T-helper 1 cell (primary cell): ENCODE data around the gene ZNF300.
"Not testable (repeated sequence)": the region's sequence is repeated elsewhere in the genome, so short reads cannot be mapped to it uniquely, and the experiment has no call there.

Experiments used
- DNase-seq, 5 donors: peaks; one replicate each; pipeline ENCODE4 v3.0.0-alpha.2; 2012 to 2020
- total RNA-seq, 4 donors: gene quantifications; one replicate each; lab custom pipeline; 2026; lab: John Stamatoyannopoulos, UW

The ZNF300 gene
- total RNA-seq, result 0.95 to 9.6 (median 4.9) reads per million in 4 donors

DNA sequence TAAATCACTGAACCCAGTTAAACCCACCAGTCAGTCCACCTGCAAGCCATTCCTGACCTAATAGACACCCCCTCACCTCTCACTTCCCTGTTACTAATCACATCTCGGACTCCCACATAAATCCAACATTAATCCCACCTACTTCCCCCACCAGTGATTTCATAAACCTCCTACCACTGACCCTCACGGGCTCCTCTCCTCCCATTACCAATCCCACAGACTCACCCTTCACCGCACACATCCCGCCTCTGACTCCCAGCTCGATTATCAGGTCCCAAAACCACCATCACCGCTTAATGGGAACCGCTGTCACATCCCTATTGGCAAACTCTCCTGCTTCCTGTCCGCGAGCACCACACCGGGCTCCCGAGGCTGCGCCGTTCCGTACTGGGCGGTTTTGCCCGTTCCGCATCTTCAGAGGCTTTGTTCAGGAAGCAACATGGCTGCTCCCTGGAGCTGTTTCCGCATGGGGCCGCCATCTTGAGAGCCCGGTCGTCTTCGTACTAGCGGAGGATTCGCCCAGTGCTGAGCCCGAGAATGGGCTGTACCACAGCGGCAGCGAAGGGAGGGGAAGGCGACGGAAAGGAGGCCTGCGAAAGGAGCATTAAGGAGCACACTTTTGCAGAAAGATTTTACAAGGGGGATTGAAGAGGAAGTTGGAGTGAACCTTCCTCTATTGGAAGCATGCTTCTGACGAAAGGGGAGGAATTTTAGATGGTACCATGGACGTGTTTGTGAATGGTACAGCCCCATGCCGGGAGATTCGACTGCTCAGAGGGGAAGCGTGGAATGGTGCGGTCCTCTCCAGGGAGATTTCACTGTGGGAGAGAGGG, at the start of gene ZNF300:
Gene ZNF300 (minus strand): TSS at position 502 of the 833 bp plus-strand sequence. CDS start 1,825 bp downstream, outside the sequence.
- peak in 4 of 5 donors; percentile 9 to 38 (median 34) for DNase-seq

DNA sequence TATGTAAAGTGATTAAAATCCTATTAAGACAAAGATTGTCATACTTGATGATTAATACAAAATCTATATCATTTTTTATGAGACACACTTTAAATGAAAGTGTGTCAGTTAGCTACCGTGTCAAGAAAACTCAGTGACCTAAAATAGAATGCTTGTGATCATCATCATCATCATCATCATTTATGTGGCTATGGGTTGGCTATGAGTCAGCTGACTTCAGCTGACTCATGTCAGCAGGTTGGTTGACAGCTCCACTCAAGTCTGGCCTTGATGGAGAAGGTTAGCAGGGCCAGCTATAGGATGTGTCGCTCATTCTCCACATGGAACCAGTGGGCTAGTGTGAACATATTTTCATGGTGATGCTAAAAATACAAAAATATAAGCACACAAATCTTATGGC, 43.8 kb upstream of the ZNF300 start:
- no peak for DNase-seq

DNA sequence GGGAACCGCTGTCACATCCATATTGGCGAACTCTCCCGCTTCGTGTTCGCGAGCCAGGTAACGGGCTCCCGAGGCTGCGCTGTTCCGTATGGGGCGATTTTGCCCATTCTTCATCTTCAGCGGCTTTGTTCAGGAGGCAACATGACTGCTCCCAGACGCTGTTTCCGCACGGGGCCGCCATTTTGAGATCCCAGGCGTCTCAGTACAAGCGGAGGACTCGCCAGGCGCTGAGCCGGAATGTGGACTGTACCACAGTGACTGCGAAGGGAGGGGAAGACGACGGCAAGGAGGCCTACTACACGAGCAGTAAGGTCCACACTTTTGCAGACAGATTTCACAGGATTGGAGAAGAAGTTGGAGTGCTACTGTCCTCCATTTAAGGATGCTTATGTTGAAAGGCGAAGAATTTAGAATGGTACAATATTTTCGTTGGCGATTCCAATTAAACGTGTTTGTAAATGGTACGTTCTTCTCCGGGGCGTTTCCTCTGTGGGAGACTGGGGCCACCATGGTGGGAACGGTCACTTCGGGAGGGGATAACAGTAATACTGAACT, 41.6 kb upstream of the ZNF300 start:
- no peak for DNase-seq

DNA sequence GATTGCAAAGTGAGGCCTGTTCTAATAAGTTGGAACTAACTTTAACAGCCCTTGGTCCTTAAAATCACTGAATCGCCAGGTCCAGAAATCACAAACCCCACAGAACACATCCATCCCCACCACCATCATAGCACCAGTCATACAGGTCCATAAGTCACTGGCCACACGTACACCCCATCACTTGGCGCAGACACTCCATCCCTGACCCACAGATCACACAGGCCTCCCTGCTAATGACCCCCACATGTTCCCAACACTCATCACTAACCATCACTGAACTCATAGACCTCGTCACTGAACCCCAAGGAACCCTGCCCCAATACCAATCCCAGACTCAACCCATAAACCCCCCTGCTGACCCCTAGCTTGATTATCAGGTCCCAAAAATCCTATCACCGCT, 41.2 kb upstream of the ZNF300 start:
- DNase-seq, result no peak

DNA sequence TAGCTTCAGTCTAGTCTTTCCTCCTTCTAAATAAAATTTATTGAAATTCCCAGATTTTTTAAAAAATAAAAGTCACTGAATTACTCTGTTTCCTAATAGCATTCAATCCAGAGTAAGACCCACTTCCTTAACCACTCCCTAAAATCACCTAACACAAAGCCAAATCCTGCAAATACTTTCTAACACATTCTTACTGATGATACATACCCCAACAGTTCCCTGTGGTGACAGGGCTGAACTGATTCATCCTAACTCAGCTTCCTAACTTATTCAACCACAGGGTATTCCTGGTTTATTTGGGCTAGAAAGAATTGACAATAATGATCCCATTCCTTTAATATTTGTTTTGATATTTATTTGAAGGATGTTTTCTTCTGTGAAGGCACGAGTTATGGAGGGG, 40.7 kb upstream of the ZNF300 start:
- no peak for DNase-seq

DNA sequence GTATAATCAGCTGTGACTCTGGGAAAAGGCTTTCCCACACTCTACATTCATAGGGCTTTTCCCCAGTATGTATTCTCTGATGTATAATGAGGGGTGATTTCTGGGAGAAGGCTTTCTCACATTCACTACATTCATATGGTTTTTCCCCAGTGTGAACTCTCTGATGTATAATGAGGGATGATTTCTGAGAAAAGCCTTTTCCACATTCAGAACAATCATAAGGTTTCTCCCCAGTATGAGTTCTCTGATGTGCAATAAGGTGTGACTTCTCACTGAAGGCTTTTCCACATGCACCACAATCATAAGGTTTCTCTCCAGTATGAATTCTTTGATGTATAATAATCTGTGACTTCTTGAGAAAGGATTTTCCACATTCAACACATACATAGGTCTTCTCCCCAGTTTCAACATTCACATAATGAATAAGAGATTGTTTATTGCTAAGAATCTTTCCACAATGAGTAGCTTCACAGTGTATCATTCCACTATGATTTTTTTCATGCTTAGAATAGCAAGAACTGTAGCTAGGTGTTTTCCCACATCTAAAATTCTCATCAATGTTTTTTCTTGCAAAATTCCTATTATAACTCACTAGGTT, 26.7 kb upstream of the ZNF300 start:
- DNase-seq, result no peak

DNA sequence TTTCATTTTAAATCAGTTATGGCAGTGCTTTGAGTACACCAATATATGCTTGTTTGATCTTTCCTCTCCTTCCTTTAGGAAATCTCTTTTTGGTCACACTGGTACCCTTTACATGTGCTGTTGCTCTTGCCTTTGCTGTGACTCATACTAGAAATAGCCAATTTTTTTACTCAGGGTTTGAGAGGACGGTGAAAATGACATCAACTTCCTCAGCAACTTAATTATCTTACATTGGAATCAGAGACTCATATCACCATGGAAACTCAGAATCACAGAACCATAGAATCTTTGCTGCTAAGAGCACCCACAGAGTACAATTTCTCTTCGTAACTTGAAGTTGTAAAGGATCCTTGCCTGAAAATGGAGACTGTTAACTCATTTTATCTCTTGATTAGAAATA, 13.8 kb upstream of the ZNF300 start:
- DNase-seq, result no peak

DNA sequence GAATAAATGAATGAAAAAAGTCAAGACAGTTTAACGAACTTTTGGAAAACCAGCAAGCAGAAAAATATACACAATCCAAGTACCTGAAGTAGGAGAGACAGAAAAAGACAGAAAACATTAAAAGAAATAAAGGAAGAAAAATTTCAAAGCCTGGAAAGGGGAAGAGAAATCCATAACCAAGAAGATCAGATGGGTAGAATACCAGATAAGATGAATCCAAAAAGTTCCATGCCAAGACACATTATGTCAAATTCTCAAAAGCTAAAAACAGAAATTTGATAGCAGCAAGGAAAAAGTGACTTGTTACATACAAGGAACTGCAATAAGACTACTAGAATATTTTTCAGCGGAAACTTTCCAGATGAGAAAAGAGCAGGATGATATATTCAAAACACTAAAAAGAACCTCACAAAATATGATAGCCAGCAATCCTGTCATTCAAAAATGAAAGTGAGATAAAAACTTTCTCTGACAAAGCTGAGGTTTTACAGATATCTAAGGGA, 7.6 kb upstream of the ZNF300 start:
- no peak for DNase-seq

DNA sequence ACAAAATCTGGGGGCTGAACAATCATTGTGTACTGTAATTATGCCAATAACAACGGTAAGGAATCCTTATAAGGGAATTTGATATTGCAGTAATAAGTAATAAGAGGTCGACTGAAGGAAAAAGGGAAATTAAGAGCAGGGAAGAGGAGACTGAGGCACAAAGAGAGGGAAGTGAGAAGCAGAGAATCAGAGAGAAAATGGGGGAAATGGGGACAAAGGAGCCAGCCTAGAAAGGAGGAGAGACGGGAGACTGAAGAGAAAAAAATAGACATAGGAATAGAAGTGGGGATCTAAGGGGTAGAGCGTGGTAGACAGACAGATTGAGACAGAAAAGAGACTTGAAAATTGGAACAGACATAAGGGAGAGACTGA, 518 bp upstream of the ZNF300 start:
- DNase-seq, result no peak

DNA sequence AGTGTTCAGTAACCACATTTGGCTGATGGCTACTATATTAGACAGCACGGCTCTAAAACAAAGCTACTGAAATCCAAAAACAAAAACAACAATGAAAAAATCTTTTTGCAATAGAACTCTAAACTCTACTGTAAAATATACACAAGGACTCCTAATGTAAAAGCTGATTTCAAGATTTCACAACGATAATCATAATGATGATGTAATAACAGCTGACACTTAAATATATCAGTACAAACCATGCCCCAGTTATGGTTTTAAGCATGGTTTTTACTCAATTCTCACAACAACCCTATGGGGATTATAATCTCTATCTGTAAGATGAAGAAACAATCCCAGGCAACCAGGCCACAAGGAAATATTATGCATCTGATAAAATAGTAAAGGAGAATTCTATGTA, 3.3 kb downstream of the ZNF300 start:
- no peak for DNase-seq

DNA sequence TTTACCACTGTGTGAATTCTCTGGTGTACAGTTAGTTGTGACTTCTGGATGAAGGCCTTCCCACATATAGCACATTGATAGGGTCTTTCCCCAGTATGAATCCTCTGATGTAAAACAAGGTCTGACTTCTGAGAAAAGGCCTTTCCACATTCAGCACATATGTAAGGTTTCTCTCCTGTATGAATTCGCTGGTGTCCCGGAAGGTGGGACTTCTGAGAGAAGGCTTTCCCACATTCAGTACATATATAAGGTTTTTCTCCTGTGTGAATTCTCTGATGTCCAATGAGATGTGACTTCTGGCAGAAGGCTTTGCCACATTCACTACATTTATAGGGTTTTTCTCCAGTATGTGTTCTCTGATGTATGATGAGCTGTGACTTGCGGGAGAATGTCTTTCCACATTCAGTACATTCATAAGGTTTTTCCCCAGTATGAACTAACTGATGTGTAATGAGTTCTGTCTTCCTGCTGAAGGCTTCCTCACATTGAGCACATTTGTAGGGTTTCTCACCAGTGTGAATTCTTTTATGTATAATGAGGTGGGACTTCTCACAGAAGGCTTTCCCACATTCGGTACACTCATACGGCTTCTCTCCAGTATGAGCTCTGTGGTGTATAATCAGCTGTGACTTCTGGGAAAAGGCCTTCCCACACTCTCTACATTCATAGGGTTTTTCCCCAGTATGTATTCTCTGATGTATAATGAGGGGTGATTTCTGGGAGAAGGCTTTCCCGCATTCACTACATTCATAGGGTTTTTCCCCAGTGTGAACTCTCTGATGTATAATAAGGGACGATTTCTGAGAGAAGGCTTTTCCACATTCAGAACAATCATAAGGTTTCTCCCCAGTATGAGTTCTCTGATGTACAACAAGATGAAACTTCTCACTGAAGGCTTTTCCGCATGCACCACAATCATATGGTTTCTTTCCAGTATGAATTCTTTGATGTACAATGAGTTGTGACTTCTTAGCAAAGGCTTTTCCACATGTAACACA, 9.1 kb downstream of the ZNF300 start:
- DNase-seq, result no peak

DNA sequence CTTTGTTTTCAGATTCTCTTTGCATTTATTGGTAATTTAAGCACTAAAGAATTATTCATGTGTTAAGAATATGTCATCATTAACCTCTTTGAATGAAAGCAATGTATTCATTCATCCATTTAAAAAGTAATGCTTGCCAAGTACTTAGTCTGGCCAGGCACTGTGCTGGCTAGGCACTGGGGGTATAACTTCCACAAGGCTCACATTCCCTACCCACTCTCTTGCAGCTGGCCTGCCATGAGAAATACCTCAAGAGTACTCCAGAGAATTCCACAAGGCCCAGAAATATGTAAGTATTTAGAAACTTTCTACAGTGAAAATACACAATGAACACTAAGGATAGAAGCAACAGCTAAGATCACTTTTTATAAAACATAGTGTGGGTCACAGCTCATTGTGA, 25.4 kb downstream of the ZNF300 start:
- DNase-seq, result no peak

DNA sequence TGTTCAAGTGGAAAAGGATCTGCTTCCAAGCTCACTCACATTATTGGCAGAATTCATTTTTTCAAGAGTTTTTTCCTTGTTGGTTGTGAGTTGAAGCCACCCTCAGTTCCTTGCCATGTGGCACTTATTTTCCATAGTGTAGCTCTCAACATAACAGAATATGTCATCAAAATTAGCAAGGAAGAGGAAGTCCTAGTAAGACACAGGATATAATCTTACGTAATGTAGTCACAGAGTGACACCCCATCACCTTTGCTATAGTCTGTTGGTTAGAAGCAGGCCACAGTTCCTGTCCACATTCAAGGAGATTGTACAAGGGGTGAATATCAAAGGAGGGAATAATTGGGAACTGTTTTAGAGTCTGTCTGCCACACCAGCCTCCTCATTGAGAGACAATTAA, 42.7 kb downstream of the ZNF300 start:
- DNase-seq, result no peak

DNA sequence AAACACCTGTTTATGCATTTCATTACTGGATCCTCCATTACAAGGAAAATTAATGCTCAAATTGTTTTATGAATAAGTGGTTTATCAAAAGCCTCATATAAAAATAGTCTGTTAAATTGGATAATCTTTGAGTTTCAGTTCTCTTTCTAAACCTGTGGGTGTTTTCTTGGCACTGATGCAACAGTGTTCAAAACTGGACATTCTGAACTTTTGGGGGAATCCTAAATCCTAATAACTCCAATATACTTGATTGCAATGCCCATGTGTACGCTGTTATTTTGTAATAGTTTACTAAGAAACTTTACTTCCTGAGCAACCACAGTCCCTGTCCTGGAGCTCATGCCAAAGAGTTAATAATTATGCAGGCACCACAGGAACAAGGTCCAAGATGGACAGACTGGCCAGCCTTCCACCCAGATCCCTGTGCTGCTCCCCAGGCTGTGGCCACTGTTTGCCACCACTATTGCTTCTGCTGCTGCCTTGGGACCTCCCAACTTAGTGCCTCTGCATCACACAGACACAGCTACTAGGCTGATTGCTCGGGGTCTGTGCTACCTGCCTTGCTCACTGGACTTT, 44.4 kb downstream of the ZNF300 start:
- DNase-seq, result no peak

DNA sequence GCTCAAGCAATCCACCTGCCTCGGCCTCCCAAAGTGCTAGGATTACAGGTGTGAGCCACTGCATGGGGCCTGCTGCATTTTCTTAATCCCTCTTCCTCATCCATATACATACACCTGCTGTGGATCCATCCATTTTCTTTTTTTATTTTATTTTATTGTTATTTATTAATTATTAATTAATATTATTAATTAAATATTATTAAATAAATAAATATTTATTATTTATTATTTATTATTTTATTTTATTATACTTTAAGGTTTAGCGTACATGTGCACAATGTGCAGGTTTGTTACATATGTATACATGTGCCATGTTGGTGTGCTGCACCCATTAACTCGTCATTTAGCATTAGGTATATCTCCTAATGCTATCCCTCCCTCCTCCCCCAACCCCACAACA, 48.1 kb downstream of the ZNF300 start:
- DNase-seq, result not testable (repeated sequence)

DNA sequence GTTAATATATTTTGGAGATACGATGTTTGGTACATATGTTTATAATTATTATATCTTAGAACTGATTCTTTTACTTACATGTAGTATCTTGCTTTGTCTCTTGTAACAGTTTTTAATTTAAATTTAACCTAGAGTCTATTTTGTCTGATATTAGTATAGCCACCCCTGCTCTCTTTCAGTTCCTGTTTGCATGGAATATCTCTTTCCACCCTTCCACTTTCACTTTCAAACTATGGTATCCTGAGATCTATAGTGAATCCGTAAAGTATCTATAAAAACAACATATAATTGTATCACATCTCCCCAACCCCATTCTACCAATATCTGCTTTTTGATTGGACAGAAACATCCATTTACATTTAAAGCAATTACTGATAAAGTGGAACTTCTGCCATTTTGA, 51.2 kb downstream of the ZNF300 start:
- no peak for DNase-seq

DNA sequence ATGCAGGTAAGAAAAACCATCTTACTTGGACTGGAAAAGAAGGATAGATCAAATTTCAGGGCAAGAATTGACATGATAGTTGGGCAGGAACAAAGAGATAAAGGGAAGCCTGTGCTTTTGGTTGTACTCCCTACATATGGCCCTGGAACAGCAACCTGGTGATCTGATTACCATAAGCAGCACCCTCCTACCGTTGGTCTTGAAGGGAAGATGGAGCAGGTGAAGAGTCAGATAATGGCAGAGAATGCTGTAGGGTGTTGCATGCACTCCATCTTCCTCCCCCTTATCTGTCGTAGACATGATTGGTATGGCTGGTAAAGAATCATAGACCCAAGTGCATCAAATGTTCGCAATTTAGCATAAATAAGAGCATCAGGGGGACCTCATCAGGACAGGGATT, 53.7 kb downstream of the ZNF300 start:
- no peak for DNase-seq

DNA sequence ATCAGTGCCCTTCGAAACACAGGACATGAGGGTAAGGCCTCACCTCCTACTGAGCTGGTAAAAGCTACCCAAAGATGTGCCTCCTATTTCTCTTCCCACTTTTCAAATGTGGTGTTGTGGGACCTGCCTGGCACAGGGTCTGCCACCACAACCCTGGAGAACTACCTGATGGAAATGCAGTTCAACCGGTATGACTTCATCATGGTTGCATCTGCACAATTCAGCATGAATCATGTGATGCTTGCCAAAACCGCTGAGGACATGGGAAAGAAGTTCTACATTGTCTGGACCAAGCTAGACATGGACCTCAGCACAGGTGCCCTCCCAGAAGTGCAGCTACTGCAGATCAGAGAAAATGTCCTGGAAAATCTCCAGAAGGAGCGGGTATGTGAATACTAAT, 56.5 kb downstream of the ZNF300 start:
- DNase-seq, result no peak

DNA sequence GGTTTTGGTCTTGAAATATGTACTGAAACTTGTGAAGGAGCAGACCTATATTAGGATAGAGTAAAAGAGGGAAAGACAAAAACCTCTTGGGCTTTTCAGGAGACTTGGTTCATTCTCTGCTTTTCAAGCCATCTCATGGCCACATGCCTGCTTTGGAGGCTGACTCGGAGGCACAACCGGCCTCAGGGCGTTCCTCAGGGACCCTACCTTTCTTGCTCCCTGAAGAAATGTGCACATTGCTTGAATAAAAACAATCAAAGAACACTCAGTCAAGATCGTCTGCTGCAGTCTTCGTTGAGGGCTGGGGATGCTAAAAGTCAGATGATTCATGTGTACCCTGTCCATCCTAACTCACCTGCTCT, 57.5 kb downstream of the ZNF300 start:
- no peak for DNase-seq

DNA sequence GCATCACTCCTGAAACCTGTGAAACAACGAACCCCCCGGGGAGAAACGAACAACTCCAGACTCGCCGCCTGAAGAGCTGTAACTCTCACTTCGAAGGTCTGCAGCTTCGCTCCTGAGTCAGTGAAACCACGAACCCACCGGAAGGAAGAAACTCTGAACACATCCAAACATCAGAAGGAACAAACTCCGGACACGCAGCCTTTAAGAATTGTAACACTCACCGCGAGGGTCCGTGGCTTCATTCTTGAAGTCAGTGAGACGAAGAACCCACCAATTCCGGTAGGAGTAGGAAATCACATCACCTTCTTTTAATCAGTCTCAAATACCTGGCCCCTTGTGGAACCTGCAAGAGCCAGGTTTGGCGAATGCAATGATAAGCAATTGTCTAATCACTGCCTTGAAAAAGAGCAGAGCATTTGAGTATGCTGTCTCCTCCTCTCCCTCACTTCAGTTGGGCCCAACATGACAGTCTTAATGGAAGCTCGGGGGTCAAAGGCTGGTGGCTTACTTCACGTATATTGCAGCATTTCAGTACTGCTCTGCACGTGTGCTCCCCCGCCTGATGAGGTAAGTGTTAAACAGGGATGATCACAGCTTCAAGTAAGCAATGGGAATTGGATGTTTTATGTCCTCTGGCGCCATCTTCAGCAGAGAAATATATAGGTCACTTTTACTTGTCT, 58.0 kb downstream of the ZNF300 start:
- peak in 4 of 5 donors; percentile 48 to 86 (median 55) for DNase-seq

DNA sequence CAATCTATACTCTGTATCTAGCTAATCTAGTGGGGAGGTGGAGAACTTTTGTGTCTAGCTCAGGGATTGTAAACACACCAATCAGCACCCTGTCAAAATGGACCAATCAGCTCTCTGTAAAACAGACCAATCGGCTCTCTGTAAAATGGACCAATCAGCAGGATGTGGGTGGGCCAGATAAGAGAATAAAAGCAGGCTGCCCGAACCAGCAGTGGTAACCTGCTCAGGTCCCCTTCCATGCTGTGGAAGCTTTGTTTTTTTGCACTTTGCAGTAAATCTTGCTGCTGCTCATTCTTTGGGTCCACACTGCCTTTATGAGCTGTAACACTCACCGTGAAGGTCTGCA, 58.5 kb downstream of the ZNF300 start, which contains the start of gene IRGM:
Gene IRGM (plus strand): TSS at position 214 of the 346 bp plus-strand sequence. CDS start 1,603 bp downstream, outside the sequence.
- DNase-seq, result peak in 3 of 5 donors; percentile 12 to 22 (median 20)
